Naive B cell (primary cell): Measurements from ENCODE around the gene SCUBE1. TPM values are rescaled to one million over a fixed set of nuclear protein-coding genes. Genes with fewer than 3 reads are reported as not detected.

Experiments used
- ATAC-seq, 2 donors: fragments of 150-1000 bp; cut with Tn5 transposase; 2 replicates each; pipeline ENCODE4 v1.10.0; 2021; ENCODE audit warnings: low read depth in 2 of 2, mild to moderate bottlenecking in 2 of 2, moderate library complexity in 2 of 2
- DNase-seq: peaks from one replicate; pipeline ENCODE4 v3.0.0; 2022
- H3K27ac Mint-ChIP-seq, 6 donors: one replicate each; pipeline ENCODE4 v1.8.0; 2020 to 2022; ENCODE audit warnings: mild to moderate bottlenecking in 6 of 6, mixed read lengths in 6 of 6, moderate library complexity in 5 of 6, inconsistent platforms in 2 of 6
- H3K27me3 Mint-ChIP-seq, 3 donors: one replicate each; pipeline ENCODE4 v1.8.0; 2021 to 2022; ENCODE audit warnings: mixed read lengths in 3 of 3, mild to moderate bottlenecking in 1 of 3
- H3K36me3 Mint-ChIP-seq, 2 donors: one replicate each; pipeline ENCODE4 v1.8.0; 2020 to 2022; ENCODE audit warnings: mixed read lengths in 2 of 2, inconsistent platforms in 1 of 2, mild to moderate bottlenecking in 1 of 2
- H3K4me1 Mint-ChIP-seq, 3 donors: one replicate each; pipeline ENCODE4 v1.8.0; 2020 to 2022; ENCODE audit warnings: mixed read lengths in 3 of 3, inconsistent platforms in 1 of 3, mild to moderate bottlenecking in 1 of 3, moderate library complexity in 1 of 3
- H3K4me3 Mint-ChIP-seq, 8 donors: one replicate each; pipeline ENCODE4 v1.8.0; 2020 to 2022; ENCODE audit warnings: mild to moderate bottlenecking in 8 of 8, mixed read lengths in 8 of 8, moderate library complexity in 8 of 8, inconsistent platforms in 2 of 8
- H3K9me3 Mint-ChIP-seq, 7 donors: one replicate each; pipeline ENCODE4 v1.8.0; 2020 to 2022; ENCODE audit warnings: mixed read lengths in 7 of 7, mild to moderate bottlenecking in 5 of 7, inconsistent platforms in 2 of 7, moderate library complexity in 1 of 7
- polyA plus RNA-seq, 6 donors: library from polyadenylated mRNA; unstranded; fragments of 300-500 nt; fragmentation: Illumina TruSeq; gene quantifications; one replicate each; pipeline ENCODE4 v1.2.3, GENCODE V29; 2021; ENCODE audit warnings: low read depth in 6 of 6

SCUBE1 gene
- polyA plus RNA-seq, 6 donors from 2014 or later, result not detected

GRCh38 chr22:43235445-43236409, 107.4 kb downstream of the SCUBE1 start:
- Mint-ChIP-seq H3K9me3 (no peaks in the 10 kb centered on the region), H3K27me3 (peaks cover 3 to 33% (median 20%) of the 10 kb centered on the region in 3 donors), H3K4me1 (peaks cover 5 to 7% (median 5%) of the 10 kb centered on the region in 3 donors), H3K27ac (no peak overlapping the region), H3K36me3 (no peaks in the 10 kb centered on the region), H3K4me3 (no peak overlapping the region)
- DNase-seq, result no peak
- ATAC-seq, result no peak

- ATAC-seq (no peak), DNase-seq (no peak)
- H3K4me3 Mint-ChIP-seq, result no peak overlapping the region
- H3K27ac Mint-ChIP-seq, result no peak overlapping the region
- no peaks in the 10 kb centered on the region for H3K9me3 Mint-ChIP-seq
- peaks cover 3 to 33% (median 20%) of the 10 kb centered on the region in 3 donors for H3K27me3 Mint-ChIP-seq
- H3K4me1 Mint-ChIP-seq, result peaks cover 5 to 7% (median 5%) of the 10 kb centered on the region in 3 donors
- no peaks in the 10 kb centered on the region for H3K36me3 Mint-ChIP-seq
Measured at GRCh38 chr22:43234264-43234988, 108.7 kb downstream of the SCUBE1 start.

DNA sequence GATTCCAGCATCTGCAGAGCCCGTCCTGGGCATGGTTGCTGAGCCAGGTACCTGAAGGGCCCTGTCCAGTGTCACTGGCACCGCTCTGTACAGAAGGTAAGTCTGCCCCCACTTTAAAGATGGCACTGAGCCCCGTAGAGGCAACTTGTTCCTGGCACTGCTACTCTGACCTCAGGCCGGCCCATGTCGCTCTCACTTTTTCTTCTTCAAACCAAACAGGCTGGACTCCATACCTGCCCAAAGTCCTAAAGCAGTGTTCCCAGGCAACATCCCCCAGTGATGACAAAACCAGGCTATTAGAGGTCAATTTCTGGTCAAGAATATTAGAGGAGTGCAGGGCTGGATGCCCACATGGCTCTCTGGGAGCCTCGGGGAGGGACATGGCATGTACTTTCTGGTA, 109.6 kb downstream of the SCUBE1 start:
- no peaks in the 10 kb centered on the region for H3K36me3 Mint-ChIP-seq

GRCh38 chr22:43232445-43232844, 110.7 kb downstream of the SCUBE1 start:
- H3K4me3 Mint-ChIP-seq, result no peak overlapping the region
- peak overlapping the region in 1 of 6 donors; percentile 78 for H3K27ac Mint-ChIP-seq
- no peaks in the 10 kb centered on the region for H3K36me3 Mint-ChIP-seq
- H3K4me1 Mint-ChIP-seq, result peaks cover 5 to 7% (median 5%) of the 10 kb centered on the region in 3 donors
- H3K27me3 Mint-ChIP-seq, result peaks cover 3 to 34% (median 25%) of the 10 kb centered on the region in 3 donors
- DNase-seq (no peak), ATAC-seq (no peak)
- H3K9me3 Mint-ChIP-seq, result no peaks in the 10 kb centered on the region

More for the DNA sequence above, 109.6 kb downstream of the SCUBE1 start:
- ATAC-seq (no peak), DNase-seq (no peak)
- H3K4me3 Mint-ChIP-seq, result no peak overlapping the region
- H3K27ac Mint-ChIP-seq, result no peak overlapping the region
- H3K9me3 Mint-ChIP-seq, result no peaks in the 10 kb centered on the region
- peaks cover 5 to 7% (median 5%) of the 10 kb centered on the region in 3 donors for H3K4me1 Mint-ChIP-seq
- H3K27me3 Mint-ChIP-seq, result peaks cover 3 to 29% (median 24%) of the 10 kb centered on the region in 3 donors

- Mint-ChIP-seq H3K27me3 (peaks cover 3 to 34% (median 22%) of the 10 kb centered on the region in 3 donors), H3K36me3 (no peaks in the 10 kb centered on the region)
- ATAC-seq, result no peak
Measured at GRCh38 chr22:43231724-43232034, 111.5 kb downstream of the SCUBE1 start.

GRCh38 chr22:43230971-43231723, 112.0 kb downstream of the SCUBE1 start:
- no peaks in the 10 kb centered on the region for H3K9me3 Mint-ChIP-seq
- DNase-seq, result peak; percentile 40
- H3K4me1 Mint-ChIP-seq, result peaks cover 5 to 7% (median 5%) of the 10 kb centered on the region in 3 donors
- H3K4me3 Mint-ChIP-seq, result no peak overlapping the region
- peak; percentile 47 to 79 for ATAC-seq
- H3K27me3 Mint-ChIP-seq, result peaks cover 3 to 36% (median 20%) of the 10 kb centered on the region in 3 donors
- H3K36me3 Mint-ChIP-seq, result no peaks in the 10 kb centered on the region
- H3K27ac Mint-ChIP-seq, result peak overlapping the region in 4 of 6 donors; percentile 18 to 78 (median 36)

More at GRCh38 chr22:43231724-43232034, 111.5 kb downstream of the SCUBE1 start:
- no peak overlapping the region for H3K27ac Mint-ChIP-seq
- H3K4me3 Mint-ChIP-seq, result no peak overlapping the region
- H3K9me3 Mint-ChIP-seq, result no peaks in the 10 kb centered on the region
- H3K4me1 Mint-ChIP-seq, result peaks cover 5 to 7% (median 5%) of the 10 kb centered on the region in 3 donors
- DNase-seq, result no peak

- no peak for DNase-seq
- Mint-ChIP-seq H3K9me3 (no peaks in the 10 kb centered on the region), H3K4me1 (peaks cover 5 to 9% (median 7%) of the 10 kb centered on the region in 3 donors), H3K27ac (peak overlapping the region in 1 of 6 donors; percentile 33), H3K4me3 (no peak overlapping the region), H3K36me3 (no peaks in the 10 kb centered on the region), H3K27me3 (peaks cover 3 to 35% (median 26%) of the 10 kb centered on the region in 3 donors)
- ATAC-seq, result no peak
Measured at GRCh38 chr22:43230571-43230970, 112.6 kb downstream of the SCUBE1 start.

- Mint-ChIP-seq H3K27me3 (peaks cover 3 to 36% (median 27%) of the 10 kb centered on the region in 3 donors), H3K9me3 (no peaks in the 10 kb centered on the region), H3K4me1 (peaks cover 5 to 9% (median 7%) of the 10 kb centered on the region in 3 donors), H3K4me3 (no peak overlapping the region), H3K27ac (no peak overlapping the region), H3K36me3 (no peaks in the 10 kb centered on the region)
- ATAC-seq (no peak), DNase-seq (no peak)
Measured at GRCh38 chr22:43228863-43229262, 114.3 kb downstream of the SCUBE1 start.

DNA sequence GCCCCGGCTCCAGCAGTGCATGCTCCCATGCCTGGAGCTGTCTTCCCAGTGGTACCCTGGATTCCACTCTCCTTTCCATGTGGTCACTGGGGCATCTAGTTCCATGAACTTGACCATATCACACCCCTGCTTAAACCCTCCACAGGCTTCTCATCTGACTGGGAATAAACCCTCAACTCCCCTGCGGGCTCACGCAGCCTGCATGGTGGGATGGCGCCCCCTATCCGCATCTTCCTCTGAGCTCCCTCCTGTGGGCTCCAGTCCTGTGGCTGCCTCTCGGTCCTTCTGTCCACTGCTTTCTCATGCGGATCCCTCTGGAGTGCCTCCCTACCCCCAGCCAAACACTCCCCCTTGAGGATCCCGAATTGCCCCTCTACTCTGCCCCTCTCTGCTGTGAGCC, 114.8 kb downstream of the SCUBE1 start:
- ATAC-seq (no peak), DNase-seq (no peak)
- peaks cover 5 to 9% (median 7%) of the 10 kb centered on the region in 3 donors for H3K4me1 Mint-ChIP-seq
- H3K9me3 Mint-ChIP-seq, result no peaks in the 10 kb centered on the region
- peak overlapping the region in 1 of 8 donors; percentile 40 for H3K4me3 Mint-ChIP-seq
- H3K27ac Mint-ChIP-seq, result peak overlapping the region in 1 of 6 donors; percentile 78
- H3K36me3 Mint-ChIP-seq, result no peaks in the 10 kb centered on the region
- peaks cover 3 to 35% (median 27%) of the 10 kb centered on the region in 3 donors for H3K27me3 Mint-ChIP-seq

DNA sequence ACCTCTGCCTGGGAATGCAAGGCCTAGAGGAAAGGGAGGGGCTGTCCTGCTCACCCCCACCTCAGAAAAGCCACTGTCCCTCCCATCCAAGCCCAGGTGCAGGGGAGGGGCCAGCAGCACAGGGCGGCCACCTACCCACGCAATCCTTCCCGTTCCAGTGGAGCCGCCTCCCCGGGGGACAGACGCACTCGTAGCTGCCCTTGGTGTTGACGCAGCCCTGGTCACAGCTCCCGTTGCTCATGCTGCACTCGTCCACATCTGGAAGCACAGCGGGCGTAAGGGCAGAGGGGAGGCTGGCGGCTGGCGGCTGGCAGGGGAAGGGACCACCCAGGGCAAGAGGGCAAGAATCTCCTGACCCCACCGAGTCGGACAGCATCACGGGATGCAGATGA, 115.9 kb downstream of the SCUBE1 start:
- no peaks in the 10 kb centered on the region for H3K36me3 Mint-ChIP-seq
- ATAC-seq (no peak), DNase-seq (no peak)
- peaks cover 5 to 9% (median 7%) of the 10 kb centered on the region in 3 donors for H3K4me1 Mint-ChIP-seq
- peaks cover 3 to 30% (median 27%) of the 10 kb centered on the region in 3 donors for H3K27me3 Mint-ChIP-seq
- H3K27ac Mint-ChIP-seq, result no peak overlapping the region
- H3K4me3 Mint-ChIP-seq, result no peak overlapping the region
- H3K9me3 Mint-ChIP-seq, result no peaks in the 10 kb centered on the region

- ATAC-seq (no peak), DNase-seq (no peak)
- Mint-ChIP-seq H3K9me3 (no peaks in the 10 kb centered on the region), H3K36me3 (no peaks in the 10 kb centered on the region), H3K27ac (no peak overlapping the region), H3K4me3 (no peak overlapping the region), H3K4me1 (peaks cover 5 to 9% (median 7%) of the 10 kb centered on the region in 3 donors), H3K27me3 (peaks cover 3 to 30% (median 27%) of the 10 kb centered on the region in 3 donors)
Measured at GRCh38 chr22:43226377-43227238, 116.6 kb downstream of the SCUBE1 start.

GRCh38 chr22:43225609-43226008, 117.6 kb downstream of the SCUBE1 start:
- peaks cover 0 to 4% (median 0%) of the 10 kb centered on the region in 3 donors for H3K4me1 Mint-ChIP-seq

More at GRCh38 chr22:43225609-43226008, 117.6 kb downstream of the SCUBE1 start:
- H3K36me3 Mint-ChIP-seq, result no peaks in the 10 kb centered on the region
- ATAC-seq (no peak), DNase-seq (no peak)
- no peak overlapping the region for H3K4me3 Mint-ChIP-seq
- no peak overlapping the region for H3K27ac Mint-ChIP-seq
- H3K9me3 Mint-ChIP-seq, result no peaks in the 10 kb centered on the region
- H3K27me3 Mint-ChIP-seq, result peaks cover 0 to 28% (median 20%) of the 10 kb centered on the region in 3 donors
